HepG2 (cell line): ENCODE measurements around the gene HLA-B. TPM values are rescaled to one million over a fixed set of nuclear protein-coding genes. Genes with fewer than 3 reads are reported as not detected.

Experiments used
- ELF3 ChIP-seq: IDR thresholded peaks from 2 replicates; pipeline ENCODE4 v1.6.1; 2016; ENCODE audit warnings: missing genetic modification reagents, missing compliant biosample characterization
- FOSL1 ChIP-seq: sonication (generic); formaldehyde crosslinking; IDR thresholded peaks from 2 replicates; pipeline ENCODE4 v1.9.0; 2021; ENCODE audit warnings: missing genetic modification reagents, borderline replicate concordance
- MXD1 ChIP-seq: sonication (generic); formaldehyde crosslinking; IDR thresholded peaks from 2 replicates; pipeline ENCODE4 v1.4.0; 2020; ENCODE audit warnings: mild to moderate bottlenecking, missing genetic modification reagents
- RXRB ChIP-seq: IDR thresholded peaks from 2 replicates; pipeline ENCODE4 v1.6.1; 2016; ENCODE audit warnings: borderline replicate concordance, missing genetic modification reagents, missing compliant biosample characterization
- SALL1 ChIP-seq: sonication (generic); formaldehyde crosslinking; IDR thresholded peaks from 2 replicates; pipeline ENCODE4 v1.8.0; 2022; ENCODE audit warnings: mild to moderate bottlenecking, missing genetic modification reagents
- TEAD3 ChIP-seq: optimal IDR thresholded peaks from 2 replicates; pipeline ENCODE3; 2016; ENCODE audit warnings: borderline replicate concordance
- ZNF24 ChIP-seq: fragments of 450-650 bp; IDR thresholded peaks from 2 replicates; pipeline ENCODE4 v1.6.1; 2017; ENCODE audit warnings: antibody characterized with exemption, mild to moderate bottlenecking
- ZNF562 ChIP-seq: sonication (generic); formaldehyde crosslinking; IDR thresholded peaks from 2 replicates; pipeline ENCODE4 v1.8.0; 2022; ENCODE audit warnings: missing genetic modification reagents, borderline replicate concordance
- ZNF589 ChIP-seq: sonication (generic); formaldehyde crosslinking; conservative IDR thresholded peaks from 2 replicates; pipeline ENCODE4 v1.8.0; 2022; ENCODE audit warnings: mild to moderate bottlenecking, moderate library complexity, missing genetic modification reagents
- ZNF746 ChIP-seq: sonication (generic); formaldehyde crosslinking; IDR thresholded peaks from 2 replicates; pipeline ENCODE4 v1.8.0; 2022; ENCODE audit warnings: mild to moderate bottlenecking, missing genetic modification reagents
- ZNF780A ChIP-seq: sonication (generic); formaldehyde crosslinking; IDR thresholded peaks from 2 replicates; pipeline ENCODE4 v1.8.0; 2022; ENCODE audit warnings: mild to moderate bottlenecking, missing genetic modification reagents, moderate library complexity
- ZNF792 ChIP-seq: IDR thresholded peaks from 2 replicates; pipeline ENCODE4 v1.6.1; 2016
- ZNF891 ChIP-seq: sonication (generic); formaldehyde crosslinking; IDR thresholded peaks from 2 replicates; pipeline ENCODE4 v1.5.0; 2020; ENCODE audit warnings: mild to moderate bottlenecking, missing genetic modification reagents
- polyA plus RNA-seq, 8 experiments: library from polyadenylated mRNA; depleted of rRNA in 3 of 8; stranded (reverse) in 7 of 8; unstranded in 1 of 8; fragments of >200 nt; fragmentation: Illumina TruSeq in 4 of 8; extraction: Trizol in 4 of 8; gene quantifications; 2 replicates each; pipeline versions ENCODE4 v1.2.1 to v1.2.3, GENCODE V29; 2011 to 2016; ENCODE audit warnings: low read depth in 4 of 8, missing spikeins in 1 of 8, mixed read lengths in 1 of 8; ENCODE audit not compliant: insufficient read depth in 1 of 8
- total RNA-seq, 5 experiments: library from RNA; depleted of rRNA; stranded (reverse); fragments of >200 nt; fragmentation: Illumina TruSeq; extraction: Trizol; gene quantifications; 2 replicates each; pipeline ENCODE4 v1.2.3, GENCODE V29; 2016; ENCODE audit warnings: low read depth in 1 of 5
- TF ChIP-seq, protein P1 (sequence below): sonication (generic); formaldehyde crosslinking; IDR thresholded peaks from 2 replicates; pipeline ENCODE4 v1.9.0; 2022; ENCODE audit warnings: missing genetic modification reagents, mild to moderate bottlenecking, borderline replicate concordance
- TF ChIP-seq, protein P2 (sequence below): sonication (generic); formaldehyde crosslinking; IDR thresholded peaks from 2 replicates; pipeline ENCODE4 v1.8.1; 2022; ENCODE audit warnings: mild to moderate bottlenecking, missing genetic modification reagents
- TF ChIP-seq, protein P3 (sequence below), 2 experiments: fragments of 450-650 bp in 1 of 2; sonication (generic) in 1 of 2; formaldehyde crosslinking in 1 of 2; IDR thresholded peaks; 2 replicates each; pipeline versions ENCODE4 v1.6.1 to v1.8.0; 2016 to 2022; ENCODE audit warnings: antibody characterized with exemption in 1 of 2, mild to moderate bottlenecking in 1 of 2, missing genetic modification reagents in 1 of 2

Gene HLA-B
- total and polyA plus RNA-seq, 2 of the 13 experiments (the other 11 are each of a cell fraction or from before 2014, with no cell fraction given), result 35.3 to 88.9 TPM

DNA sequence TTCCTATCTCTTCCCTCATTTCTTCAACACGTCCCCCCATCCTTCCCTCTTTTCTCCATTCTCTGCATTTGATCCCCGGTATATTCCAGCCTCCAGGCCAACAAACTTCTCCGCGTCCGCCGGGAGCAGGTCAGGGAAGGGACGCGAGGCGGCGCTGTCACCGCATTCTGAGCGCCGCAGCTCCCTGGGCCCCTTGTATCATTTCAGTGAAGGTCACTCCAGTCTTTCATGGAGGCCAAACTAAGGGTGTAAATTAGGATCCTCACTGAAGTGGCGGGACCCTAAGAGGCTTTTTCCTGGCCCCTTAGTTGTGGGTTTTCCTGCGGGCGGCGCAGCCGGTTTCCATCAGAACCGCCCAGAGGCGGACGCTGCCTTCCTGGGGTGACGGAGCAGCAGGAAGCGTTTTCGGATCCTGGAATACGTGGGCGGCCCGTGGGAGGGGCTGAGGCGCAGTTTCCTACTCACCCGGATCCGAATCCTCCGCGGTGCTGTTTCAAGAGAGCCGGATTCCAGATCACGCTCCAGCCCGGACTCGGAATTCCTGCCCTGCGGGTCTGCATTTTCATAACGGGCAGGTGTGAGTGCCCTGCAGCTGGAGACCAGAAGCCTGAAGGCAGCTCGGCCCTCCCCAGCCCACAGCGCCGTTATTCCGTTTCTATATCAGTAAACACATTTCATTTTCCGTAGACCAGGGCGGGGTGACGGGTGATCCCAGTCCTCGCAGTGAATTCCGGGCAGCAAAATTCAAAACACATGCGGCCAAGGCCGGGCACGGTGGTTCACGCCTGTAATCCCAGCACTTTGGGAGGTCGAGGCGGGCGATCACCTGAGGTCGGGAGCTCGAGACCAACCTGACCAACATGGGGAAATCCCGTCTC, 42.8 kb upstream of the HLA-B start (continued):
- TF ChIP-seq, protein P1, sequence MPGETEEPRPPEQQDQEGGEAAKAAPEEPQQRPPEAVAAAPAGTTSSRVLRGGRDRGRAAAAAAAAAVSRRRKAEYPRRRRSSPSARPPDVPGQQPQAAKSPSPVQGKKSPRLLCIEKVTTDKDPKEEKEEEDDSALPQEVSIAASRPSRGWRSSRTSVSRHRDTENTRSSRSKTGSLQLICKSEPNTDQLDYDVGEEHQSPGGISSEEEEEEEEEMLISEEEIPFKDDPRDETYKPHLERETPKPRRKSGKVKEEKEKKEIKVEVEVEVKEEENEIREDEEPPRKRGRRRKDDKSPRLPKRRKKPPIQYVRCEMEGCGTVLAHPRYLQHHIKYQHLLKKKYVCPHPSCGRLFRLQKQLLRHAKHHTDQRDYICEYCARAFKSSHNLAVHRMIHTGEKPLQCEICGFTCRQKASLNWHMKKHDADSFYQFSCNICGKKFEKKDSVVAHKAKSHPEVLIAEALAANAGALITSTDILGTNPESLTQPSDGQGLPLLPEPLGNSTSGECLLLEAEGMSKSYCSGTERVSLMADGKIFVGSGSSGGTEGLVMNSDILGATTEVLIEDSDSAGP (CRISPR knock-in tag), result peak; percentile 71; the same call in 1 of the 2 replicates
- peak; percentile 50 for TF ChIP-seq RXRB
- TF ChIP-seq ZNF746 (CRISPR knock-in tag), result no peak
- TF ChIP-seq ZNF891 (CRISPR knock-in tag), result peak; percentile 89
- TF ChIP-seq, protein P2, sequence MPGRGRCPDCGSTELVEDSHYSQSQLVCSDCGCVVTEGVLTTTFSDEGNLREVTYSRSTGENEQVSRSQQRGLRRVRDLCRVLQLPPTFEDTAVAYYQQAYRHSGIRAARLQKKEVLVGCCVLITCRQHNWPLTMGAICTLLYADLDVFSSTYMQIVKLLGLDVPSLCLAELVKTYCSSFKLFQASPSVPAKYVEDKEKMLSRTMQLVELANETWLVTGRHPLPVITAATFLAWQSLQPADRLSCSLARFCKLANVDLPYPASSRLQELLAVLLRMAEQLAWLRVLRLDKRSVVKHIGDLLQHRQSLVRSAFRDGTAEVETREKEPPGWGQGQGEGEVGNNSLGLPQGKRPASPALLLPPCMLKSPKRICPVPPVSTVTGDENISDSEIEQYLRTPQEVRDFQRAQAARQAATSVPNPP (CRISPR knock-in tag), result 0 out of 2 replicates have a peak, but pooled peaks have one; percentile 27
- no peak for TF ChIP-seq FOSL1 (CRISPR knock-in tag)
- TF ChIP-seq TEAD3 (CRISPR knock-in tag), result no peak
- 0 out of 2 replicates have a peak, but pooled peaks have one; percentile 36 for TF ChIP-seq ZNF780A (CRISPR knock-in tag)
- peak; percentile 85 for TF ChIP-seq ELF3
- peak; percentile 38 for TF ChIP-seq SALL1 (CRISPR knock-in tag)
- TF ChIP-seq MXD1 (CRISPR knock-in tag), result no peak
- no peak for TF ChIP-seq ZNF589 (CRISPR knock-in tag)
- no peak for TF ChIP-seq ZNF24
- TF ChIP-seq, protein P3, sequence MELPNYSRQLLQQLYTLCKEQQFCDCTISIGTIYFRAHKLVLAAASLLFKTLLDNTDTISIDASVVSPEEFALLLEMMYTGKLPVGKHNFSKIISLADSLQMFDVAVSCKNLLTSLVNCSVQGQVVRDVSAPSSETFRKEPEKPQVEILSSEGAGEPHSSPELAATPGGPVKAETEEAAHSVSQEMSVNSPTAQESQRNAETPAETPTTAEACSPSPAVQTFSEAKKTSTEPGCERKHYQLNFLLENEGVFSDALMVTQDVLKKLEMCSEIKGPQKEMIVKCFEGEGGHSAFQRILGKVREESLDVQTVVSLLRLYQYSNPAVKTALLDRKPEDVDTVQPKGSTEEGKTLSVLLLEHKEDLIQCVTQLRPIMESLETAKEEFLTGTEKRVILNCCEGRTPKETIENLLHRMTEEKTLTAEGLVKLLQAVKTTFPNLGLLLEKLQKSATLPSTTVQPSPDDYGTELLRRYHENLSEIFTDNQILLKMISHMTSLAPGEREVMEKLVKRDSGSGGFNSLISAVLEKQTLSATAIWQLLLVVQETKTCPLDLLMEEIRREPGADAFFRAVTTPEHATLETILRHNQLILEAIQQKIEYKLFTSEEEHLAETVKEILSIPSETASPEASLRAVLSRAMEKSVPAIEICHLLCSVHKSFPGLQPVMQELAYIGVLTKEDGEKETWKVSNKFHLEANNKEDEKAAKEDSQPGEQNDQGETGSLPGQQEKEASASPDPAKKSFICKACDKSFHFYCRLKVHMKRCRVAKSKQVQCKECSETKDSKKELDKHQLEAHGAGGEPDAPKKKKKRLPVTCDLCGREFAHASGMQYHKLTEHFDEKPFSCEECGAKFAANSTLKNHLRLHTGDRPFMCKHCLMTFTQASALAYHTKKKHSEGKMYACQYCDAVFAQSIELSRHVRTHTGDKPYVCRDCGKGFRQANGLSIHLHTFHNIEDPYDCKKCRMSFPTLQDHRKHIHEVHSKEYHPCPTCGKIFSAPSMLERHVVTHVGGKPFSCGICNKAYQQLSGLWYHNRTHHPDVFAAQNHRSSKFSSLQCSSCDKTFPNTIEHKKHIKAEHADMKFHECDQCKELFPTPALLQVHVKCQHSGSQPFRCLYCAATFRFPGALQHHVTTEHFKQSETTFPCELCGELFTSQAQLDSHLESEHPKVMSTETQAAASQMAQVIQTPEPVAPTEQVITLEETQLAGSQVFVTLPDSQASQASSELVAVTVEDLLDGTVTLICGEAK (IDR thresholded peaks at IDR 0.05), result no peak
- TF ChIP-seq, protein P3 (CRISPR knock-in tag; IDR thresholded peaks at IDR 0.05), result peak; percentile 34; the same call in 1 of the 2 replicates
- no peak for TF ChIP-seq ZNF562 (CRISPR knock-in tag)
- peak; percentile 57; the same call in 1 of the 2 replicates for TF ChIP-seq ZNF792 (CRISPR knock-in tag)
